ENCODE data around the gene ARMC2. TPM values are rescaled to one million over a fixed set of nuclear protein-coding genes. Genes with fewer than 3 reads are reported as not detected.

Gene ARMC2
- total RNA-seq, 2 experiments from 2014 or later, result 5.2 to 5.7 TPM

- POLR2A ChIA-PET, result no interaction called here
- Histone ChIP-seq H3K27me3 (ENCODE audit: control insufficient read depth in 1 of 2, insufficient read depth in 2 of 2, low read length in 2 of 2) (no peaks in the 10 kb centered on the region), H3K27ac (ENCODE audit: low read depth in 1 of 2, low read length in 2 of 2) (no peak overlapping the region), H3K4me1 (ENCODE audit: insufficient read depth, low read length) (peaks cover under 1% of the 10 kb centered on the region), H3K4me3 (ENCODE audit: low read length) (no peak overlapping the region), H3K9me3 (ENCODE audit: control insufficient read depth in 1 of 2, insufficient read depth in 1 of 2, low read length in 2 of 2) (no peaks in the 10 kb centered on the region), H3K36me3 (ENCODE audit: insufficient read depth, low read length) (no peaks in the 10 kb centered on the region)
- Mint-ChIP-seq H3K4me1 (ENCODE audit: low read depth) (no peaks in the 10 kb centered on the region), H3K27me3 (no peaks in the 10 kb centered on the region), H3K9me3 (no peaks in the 10 kb centered on the region), H3K27ac (no peak overlapping the region), H3K36me3 (ENCODE audit: low read depth) (no peaks in the 10 kb centered on the region), H3K4me3 (no peak overlapping the region)
- DNase-seq (no peak), ATAC-seq (ENCODE audit: poor library complexity) (no peak)
- intact Hi-C loops (cut with DNase I, micrococcal nuclease), result loop anchor here in 1 of 2 experiments (10.0 kb wide), 1 partner anchor 160 kb away; no protein-coding TSS in a partner anchor
- TF ChIP-seq, protein P1, sequence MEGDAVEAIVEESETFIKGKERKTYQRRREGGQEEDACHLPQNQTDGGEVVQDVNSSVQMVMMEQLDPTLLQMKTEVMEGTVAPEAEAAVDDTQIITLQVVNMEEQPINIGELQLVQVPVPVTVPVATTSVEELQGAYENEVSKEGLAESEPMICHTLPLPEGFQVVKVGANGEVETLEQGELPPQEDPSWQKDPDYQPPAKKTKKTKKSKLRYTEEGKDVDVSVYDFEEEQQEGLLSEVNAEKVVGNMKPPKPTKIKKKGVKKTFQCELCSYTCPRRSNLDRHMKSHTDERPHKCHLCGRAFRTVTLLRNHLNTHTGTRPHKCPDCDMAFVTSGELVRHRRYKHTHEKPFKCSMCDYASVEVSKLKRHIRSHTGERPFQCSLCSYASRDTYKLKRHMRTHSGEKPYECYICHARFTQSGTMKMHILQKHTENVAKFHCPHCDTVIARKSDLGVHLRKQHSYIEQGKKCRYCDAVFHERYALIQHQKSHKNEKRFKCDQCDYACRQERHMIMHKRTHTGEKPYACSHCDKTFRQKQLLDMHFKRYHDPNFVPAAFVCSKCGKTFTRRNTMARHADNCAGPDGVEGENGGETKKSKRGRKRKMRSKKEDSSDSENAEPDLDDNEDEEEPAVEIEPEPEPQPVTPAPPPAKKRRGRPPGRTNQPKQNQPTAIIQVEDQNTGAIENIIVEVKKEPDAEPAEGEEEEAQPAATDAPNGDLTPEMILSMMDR (IDR thresholded peaks at IDR 0.05), result no peak
- CTCF ChIA-PET, result interaction anchor here (1.5 kb wide), 1 partner anchor 158 kb away, joined by 4 read pairs; no protein-coding TSS in a partner anchor
Observed at GRCh38 chr6:108915258-108915657, 67.0 kb downstream of the ARMC2 start.

DNA sequence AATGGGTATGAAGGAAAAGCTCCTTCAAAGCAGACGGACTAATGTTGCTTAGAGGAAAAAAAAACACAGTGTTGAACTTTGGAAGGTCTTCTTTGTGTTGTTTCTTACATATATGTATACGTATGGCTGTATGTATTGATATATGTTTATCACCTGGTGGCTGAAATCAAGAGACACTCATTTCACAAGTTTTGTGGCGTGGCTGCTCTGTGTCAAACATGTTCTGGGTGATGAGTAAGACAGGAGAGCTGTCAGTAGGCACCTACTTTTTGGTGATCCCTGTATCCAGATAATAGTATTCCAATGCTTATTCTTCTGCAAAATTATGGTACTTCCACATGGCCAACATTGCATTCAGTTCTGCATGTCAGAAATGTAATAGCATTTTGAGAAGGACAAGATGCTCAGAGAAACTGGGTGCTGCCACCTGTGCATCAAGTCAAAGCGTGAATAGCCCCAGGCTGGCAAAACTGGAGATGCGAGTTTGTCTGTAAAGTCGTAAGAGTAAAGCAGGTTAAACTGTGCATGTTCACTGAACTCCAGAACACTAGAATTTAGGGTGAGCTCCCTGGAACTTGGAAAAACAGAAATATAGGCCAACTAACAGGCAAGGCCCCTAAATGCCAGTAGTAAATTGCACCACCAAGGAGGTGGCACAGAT, 67.9 kb downstream of the ARMC2 start:
- ATAC-seq (ENCODE audit: poor library complexity) (no peak), DNase-seq (no peak)
- H3K27me3 ChIP-seq (ENCODE audit: control insufficient read depth in 1 of 2, insufficient read depth in 2 of 2, low read length in 2 of 2), result no peaks in the 10 kb centered on the region
- H3K9me3 ChIP-seq (ENCODE audit: control insufficient read depth in 1 of 2, insufficient read depth in 1 of 2, low read length in 2 of 2), result no peaks in the 10 kb centered on the region
- POLR2A ChIA-PET, result interaction anchor here (0.6 to 1.0 kb wide), 2 partner anchors 11 to 17 kb away, joined by 3 to 4 read pairs; no protein-coding TSS in a partner anchor
- H3K4me1 Mint-ChIP-seq (ENCODE audit: low read depth), result peaks cover 8% of the 10 kb centered on the region
- intact Hi-C loops (cut with DNase I, micrococcal nuclease), result loop anchor here in 1 of 2 experiments (10.0 kb wide), 1 partner anchor 159 kb away; no protein-coding TSS in a partner anchor
- no peak overlapping the region for H3K27ac ChIP-seq (ENCODE audit: low read depth in 1 of 2, low read length in 2 of 2)
- TF ChIP-seq, protein P1 (IDR thresholded peaks at IDR 0.05), result no peak
- H3K36me3 ChIP-seq (ENCODE audit: insufficient read depth, low read length), result no peaks in the 10 kb centered on the region
- H3K4me3 ChIP-seq (ENCODE audit: low read length), result no peak overlapping the region
- CTCF ChIA-PET, result no interaction called here
- H3K4me3 Mint-ChIP-seq, result no peak overlapping the region
- no peaks in the 10 kb centered on the region for H3K27me3 Mint-ChIP-seq
- H3K27ac Mint-ChIP-seq, result no peak overlapping the region
- no peaks in the 10 kb centered on the region for H3K9me3 Mint-ChIP-seq
- no peaks in the 10 kb centered on the region for H3K36me3 Mint-ChIP-seq (ENCODE audit: low read depth)
- H3K4me1 ChIP-seq (ENCODE audit: insufficient read depth, low read length), result peaks cover 7% of the 10 kb centered on the region

GRCh38 chr6:108920751-108921150, 72.5 kb downstream of the ARMC2 start:
- Mint-ChIP-seq H3K9me3 (peaks cover 8% of the 10 kb centered on the region), H3K36me3 (ENCODE audit: low read depth) (peaks cover 7% of the 10 kb centered on the region), H3K27me3 (no peaks in the 10 kb centered on the region), H3K4me1 (ENCODE audit: low read depth) (peaks cover 44% of the 10 kb centered on the region), H3K4me3 (no peak overlapping the region), H3K27ac (peak overlapping the region; percentile 45)
- CTCF ChIA-PET, result no interaction called here
- no peaks in the 10 kb centered on the region for H3K36me3 ChIP-seq (ENCODE audit: insufficient read depth, low read length)
- H3K27me3 ChIP-seq (ENCODE audit: control insufficient read depth in 1 of 2, insufficient read depth in 2 of 2, low read length in 2 of 2), result no peaks in the 10 kb centered on the region
- ATAC-seq (ENCODE audit: poor library complexity) (no peak), DNase-seq (no peak)
- intact Hi-C loops (cut with DNase I, micrococcal nuclease), result no loop called here
- H3K9me3 ChIP-seq (ENCODE audit: control insufficient read depth in 1 of 2, insufficient read depth in 1 of 2, low read length in 2 of 2), result peaks cover 0 to 8% of the 10 kb centered on the region in 2 experiments
- TF ChIP-seq, protein P1 (IDR thresholded peaks at IDR 0.05), result no peak
- H3K27ac ChIP-seq (ENCODE audit: low read depth in 1 of 2, low read length in 2 of 2), result no peak overlapping the region
- POLR2A ChIA-PET, result no interaction called here
- peaks cover 38% of the 10 kb centered on the region for H3K4me1 ChIP-seq (ENCODE audit: insufficient read depth, low read length)
- H3K4me3 ChIP-seq (ENCODE audit: low read length), result no peak overlapping the region
